GM20000 (cell line): ENCODE measurements around the gene YWHAH.
"Not testable (repeated sequence)": the region's sequence is repeated elsewhere in the genome, so short reads cannot be mapped to it uniquely, and the experiment has no call there.

Experiments used
- DNase-seq: peaks from one replicate; pipeline ENCODE4 v3.0.0; 2012; ENCODE audit warnings: low spot score
- CTCF ChIP-seq: IDR thresholded peaks from 2 replicates; pipeline ENCODE4 v1.5.1; 2012; ENCODE audit warnings: mild to moderate bottlenecking, control low read depth; ENCODE audit errors: extremely low read depth, missing control alignments

YWHAH gene

DNA sequence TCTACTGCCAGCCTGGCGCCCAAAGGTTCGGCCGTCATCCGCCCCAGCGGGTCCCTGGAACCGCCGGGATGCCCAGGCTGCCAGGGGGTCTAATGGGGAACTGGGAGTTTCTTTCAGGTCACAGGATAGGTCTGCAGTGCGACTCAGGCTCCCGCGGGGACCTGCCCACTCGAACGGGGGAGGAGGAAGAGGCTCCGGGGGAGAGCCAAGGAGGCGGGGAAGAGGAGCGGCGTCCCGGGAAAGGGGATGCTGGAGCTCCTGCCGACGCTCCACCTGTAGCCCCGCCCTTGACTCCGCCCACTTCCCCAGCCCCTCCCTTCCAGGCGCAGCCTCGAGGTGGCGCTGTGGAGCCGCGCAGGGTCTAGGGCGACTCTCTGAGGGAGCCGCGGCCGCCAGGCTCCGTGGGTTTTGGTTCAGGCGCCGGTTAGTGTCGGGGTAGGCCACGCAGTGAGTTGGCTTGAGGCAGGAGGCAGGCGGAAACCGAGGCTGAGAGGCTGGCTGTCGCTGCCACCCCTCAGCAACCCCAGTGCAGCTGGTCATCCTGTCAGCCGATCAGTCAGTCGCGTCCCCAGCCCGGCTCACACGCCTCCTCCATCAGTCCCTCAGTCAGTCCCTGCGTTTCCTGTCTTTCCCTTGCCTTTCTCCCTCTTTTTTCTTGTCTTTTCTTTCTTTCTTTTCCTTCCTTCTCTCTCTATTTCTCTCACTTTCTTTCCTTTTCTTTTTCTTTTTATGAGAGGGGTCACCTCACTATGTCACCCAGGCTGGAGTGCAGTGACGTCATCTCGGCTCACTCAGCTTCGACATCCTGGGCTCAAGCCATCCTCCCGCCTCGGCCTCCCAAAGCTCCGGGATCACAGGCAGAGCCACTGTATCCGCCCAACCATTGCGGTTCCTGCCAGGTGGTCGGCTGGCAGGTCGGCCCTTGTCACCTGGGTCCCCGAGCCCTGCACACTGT is 26.4 kb downstream of the YWHAH start:
- peak; percentile 88 for DNase-seq
- TF ChIP-seq CTCF = peak; percentile 88

DNA sequence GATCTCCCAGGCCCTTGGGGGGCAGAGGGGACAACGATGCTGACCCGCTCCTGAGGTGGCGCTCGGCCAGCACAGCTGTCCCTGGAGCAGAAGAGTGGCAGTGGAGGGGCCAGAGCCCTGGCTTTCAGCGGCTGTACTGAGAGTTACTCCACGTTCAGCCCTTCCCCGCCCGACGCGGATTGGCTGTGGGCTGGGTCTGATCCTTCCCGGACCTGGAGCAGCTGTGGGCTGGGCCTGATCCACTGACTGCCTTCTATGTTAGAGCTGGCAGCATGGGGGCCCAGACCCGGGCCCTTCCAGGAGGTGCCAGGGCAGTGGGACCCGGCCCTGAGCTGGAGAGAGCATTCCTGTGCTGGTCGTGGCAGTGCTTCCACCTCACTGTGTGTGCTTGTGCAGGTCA is 27.8 kb downstream of the YWHAH start:
- TF ChIP-seq CTCF = no peak
- DNase-seq = no peak

DNA sequence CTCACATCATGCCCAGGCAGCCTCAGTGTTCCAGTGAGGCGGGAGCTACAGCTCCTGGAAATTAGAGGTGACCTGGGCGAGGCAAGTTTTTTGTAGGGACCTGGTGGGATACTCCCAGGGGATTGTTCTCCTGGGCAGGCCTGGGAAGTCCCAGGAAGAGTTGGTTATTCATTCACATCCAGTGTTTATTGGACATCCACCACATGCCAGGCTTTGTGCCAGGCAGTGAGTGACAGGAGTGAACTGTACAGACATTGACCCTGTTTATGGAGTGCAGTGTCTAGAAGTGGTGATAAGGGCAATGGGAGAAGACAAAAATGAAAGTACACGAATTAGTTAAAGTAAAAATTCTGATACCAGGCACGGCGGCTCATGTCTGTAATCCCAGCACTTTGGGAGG is 29.4 kb downstream of the YWHAH start:
- DNase-seq = no peak
- no peak for TF ChIP-seq CTCF

GRCh38 chr22:31977141-31977841 is 33.0 kb downstream of the YWHAH start:
- peak; percentile 80 for TF ChIP-seq CTCF
- peak; percentile 80 for DNase-seq

DNA sequence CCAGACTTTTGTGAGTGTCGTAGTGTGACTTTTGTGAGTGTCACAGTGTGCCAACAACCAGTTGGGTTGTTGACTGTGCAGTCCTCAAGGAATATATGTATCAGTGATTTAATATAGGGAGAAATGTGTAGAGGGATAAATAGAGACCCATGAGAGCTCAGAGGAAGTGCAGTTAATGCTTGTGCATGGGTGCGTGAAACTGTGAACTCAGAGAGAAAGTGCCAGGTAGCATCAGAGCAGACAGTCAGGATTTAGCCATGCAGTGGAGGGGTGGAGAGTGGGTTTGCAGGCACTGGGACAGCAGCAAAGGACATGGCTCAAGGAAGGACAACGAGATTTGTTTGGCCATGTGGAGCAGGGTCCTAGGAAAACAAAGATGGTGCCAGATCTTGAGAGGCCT is 33.6 kb downstream of the YWHAH start:
- no peak for DNase-seq
- no peak for TF ChIP-seq CTCF

GRCh38 chr22:31980628-31981027 is 36.3 kb downstream of the YWHAH start:
- TF ChIP-seq CTCF = no peak
- DNase-seq = no peak

GRCh38 chr22:31981976-31982375 is 37.6 kb downstream of the YWHAH start:
- DNase-seq = not testable (repeated sequence)
